GM21576 (cell line): ENCODE data around the gene SERGEF.

ENCODE experiments used
- ATAC-seq: cut with Tn5 transposase; IDR thresholded peaks from one replicate; pipeline ENCODE4 v1.9.1; 2021; ENCODE audit warnings: mild to moderate bottlenecking, moderate library complexity; ENCODE audit not compliant: unreplicated experiment

SERGEF gene

GRCh38 chr11:17773674-17774073 lies 239.2 kb downstream of the SERGEF start:
- ATAC-seq, result no peak

DNA sequence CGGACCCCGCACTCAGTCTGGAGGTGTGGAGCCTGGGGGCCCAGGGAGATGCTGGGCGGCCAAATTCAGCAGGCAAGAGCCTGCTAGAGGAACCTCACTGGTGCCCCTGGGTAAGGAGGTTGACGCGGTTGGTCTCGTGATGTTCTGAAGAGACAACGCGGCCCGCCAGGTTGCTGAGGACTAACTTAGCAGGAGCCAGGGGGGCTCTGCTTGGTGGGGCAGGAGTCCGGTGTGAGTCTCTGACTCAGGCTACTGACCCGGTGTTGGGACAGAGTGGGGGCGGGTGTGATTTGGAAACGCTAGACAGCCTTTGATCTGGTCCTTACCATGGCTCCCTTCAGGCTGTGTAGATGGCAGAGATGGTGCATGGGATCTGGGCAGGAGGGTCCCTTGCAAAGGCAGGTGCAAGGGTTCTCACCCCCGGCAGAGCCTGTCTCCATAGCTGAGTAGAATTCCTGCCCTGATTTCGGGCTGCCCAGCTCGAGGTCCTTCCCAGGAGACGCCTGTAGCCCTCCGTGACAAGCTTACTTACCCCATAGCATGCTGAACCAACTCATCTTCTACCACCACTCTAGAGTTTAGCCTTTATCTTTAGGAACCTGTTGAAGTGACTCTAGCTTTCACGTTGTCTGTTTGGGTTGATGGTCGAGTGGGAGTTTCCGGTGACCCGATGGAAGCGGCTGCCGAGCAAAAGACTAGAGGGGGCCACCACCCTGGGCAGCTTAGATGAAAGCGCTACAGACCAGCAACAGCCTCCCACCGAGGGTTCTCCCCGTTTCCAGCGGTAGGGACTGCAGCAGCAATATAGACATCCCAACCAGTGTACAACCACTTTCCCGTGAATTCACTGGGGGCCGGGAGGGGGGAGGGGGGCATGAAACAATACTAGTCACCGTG lies 239.9 kb downstream of the SERGEF start:
- no peak for ATAC-seq

DNA sequence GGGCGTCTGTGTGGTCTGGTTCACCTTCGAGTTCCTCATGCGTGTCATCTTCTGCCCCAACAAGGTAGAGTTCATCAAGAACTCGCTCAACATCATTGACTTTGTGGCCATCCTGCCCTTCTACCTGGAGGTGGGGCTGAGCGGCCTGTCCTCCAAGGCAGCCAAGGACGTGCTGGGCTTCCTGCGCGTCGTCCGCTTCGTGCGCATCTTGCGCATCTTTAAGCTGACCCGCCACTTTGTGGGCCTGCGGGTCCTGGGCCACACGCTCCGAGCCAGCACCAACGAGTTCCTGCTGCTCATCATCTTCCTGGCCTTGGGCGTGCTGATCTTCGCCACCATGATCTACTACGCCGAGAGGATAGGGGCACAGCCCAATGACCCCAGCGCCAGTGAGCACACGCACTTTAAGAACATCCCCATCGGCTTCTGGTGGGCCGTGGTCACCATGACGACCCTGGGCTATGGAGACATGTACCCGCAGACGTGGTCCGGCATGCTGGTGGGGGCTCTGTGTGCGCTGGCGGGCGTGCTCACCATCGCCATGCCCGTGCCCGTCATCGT lies 240.9 kb downstream of the SERGEF start:
- no peak for ATAC-seq

DNA sequence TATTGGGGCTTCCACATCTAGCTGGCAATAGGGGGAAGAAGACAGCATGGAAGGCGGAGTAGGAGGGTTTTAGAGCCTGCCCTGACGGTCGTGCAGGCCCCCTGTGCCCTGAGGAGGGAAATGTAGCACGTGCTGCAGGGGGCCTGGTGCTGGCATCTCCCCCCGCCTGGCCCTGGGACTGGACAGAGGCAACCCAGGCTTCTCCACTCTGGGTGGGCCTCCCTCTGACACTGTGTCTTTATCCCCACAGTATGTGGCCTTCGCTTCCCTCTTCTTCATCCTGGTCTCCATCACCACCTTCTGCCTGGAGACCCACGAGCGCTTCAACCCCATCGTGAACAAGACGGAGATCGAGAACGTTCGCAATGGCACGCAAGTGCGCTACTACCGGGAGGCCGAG lies 241.4 kb downstream of the SERGEF start:
- no peak for ATAC-seq

GRCh38 chr11:17770917-17771316 lies 241.9 kb downstream of the SERGEF start:
- ATAC-seq, result no peak

DNA sequence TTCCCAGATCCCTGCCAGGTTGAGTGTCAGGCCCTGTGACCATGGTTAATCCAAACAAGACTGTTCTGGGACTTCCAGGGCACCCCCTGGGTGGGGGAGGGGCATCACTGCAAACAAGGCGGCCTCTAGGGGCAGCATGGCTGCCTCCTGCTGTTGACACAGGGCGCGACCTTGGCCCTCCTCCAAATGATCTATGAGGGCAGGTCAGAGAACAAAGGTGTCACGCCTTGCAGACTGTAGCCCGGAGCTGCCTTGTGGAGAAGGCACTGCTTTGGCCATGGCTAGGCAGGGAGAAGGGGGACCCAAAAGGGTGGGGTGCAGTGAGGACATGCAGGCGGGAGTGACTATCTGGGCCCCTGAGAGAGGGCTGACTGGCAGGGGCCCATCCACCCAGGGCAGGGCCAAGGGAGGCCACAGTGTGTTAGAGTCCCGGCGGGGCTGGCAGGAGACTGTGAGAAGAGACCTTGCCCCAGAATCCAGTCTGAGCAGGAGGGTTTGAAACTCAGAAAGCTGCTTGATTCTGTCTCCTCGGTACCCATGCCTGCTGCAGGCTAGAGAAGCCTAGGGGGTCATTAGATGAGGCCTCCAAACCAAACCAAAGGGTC lies 242.7 kb downstream of the SERGEF start:
- ATAC-seq, result no peak

DNA sequence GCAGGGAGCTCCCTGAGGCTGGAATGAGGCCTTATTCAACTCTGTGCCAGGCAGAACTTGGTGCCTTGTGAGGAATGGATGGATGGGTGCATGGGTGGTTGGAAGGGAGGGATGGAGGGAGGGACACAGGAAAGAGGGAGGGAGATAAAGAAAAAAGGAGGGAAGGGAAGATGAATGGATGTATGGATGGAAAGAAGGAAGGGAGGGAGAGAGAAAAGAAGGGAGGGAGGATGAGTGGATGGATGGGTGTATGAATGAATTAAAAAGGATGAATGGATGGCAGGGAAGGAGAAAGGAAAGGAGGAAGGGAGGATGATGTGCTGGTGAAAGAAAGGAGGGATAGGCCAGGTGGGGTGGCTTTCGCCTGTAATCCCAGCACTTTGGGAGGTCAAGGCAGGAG lies 243.6 kb downstream of the SERGEF start:
- no peak for ATAC-seq

DNA sequence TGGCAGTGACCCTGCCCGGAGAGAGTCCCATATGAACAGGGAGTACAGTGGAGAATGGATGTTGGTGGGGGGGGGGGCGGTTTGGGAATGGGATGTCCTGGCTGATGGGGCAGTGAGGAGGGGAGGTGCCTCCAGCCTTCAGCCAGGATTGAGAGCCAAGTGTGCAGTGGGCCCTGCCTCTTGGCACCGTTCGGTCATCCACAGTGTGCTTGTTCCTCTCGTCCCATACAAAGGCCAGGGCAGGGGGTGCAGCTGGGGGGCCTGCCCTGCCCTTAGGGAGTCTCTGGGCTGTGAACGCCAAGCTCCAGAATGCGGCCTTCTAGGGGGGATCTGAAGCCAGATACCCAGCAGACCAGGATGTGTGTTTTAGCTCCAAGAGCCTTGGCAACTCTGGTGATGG lies 244.3 kb downstream of the SERGEF start:
- no peak for ATAC-seq

DNA sequence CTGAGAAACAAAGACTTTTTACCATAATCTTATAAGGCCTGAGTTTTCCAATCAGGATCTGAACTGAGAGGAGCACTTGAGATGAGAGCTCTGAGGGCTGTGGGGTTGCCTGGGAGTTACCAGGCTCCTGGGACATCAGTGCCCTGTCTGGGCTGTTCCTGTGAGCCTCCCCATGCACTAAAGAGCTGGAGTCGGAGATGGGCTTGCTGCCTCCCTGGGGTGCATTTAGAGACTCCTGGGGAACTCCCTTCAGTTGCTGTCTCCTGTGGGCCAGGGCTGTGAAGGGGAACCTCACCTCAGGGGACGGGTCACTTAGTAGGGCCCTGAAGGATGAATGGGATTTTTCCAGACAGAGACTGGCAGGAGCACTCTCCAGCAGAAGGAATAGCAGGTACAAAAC lies 244.9 kb downstream of the SERGEF start:
- no peak for ATAC-seq

DNA sequence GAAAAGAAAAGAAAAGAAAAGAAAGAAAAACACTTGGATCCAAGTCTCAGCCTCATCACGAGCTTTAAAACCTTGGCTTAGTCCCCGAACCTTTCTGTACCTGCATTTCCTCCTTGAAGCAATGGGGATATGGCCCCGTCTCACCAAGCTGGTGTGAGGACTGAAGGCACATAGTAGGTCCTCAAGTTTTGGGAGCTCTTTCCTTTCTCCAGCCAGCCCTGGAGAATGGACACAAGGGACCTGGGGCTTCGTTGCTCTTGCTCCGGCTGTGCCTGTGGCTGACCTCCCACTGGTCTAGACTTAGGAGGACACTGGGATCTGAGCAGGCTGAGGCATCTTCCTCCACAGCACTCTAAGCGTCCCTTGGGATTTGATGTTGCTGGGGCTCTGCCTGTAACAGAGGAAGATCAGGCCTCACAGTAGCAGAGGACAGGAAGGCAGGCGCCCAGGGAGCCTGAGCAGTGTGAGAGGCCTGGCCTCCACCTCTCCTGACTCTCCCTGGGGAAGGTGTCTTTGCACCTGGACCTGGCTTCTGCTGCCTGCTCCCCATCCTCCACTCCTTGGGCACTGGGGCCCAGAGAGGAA lies 245.5 kb downstream of the SERGEF start:
- no peak for ATAC-seq

GRCh38 chr11:17766590-17766989 lies 246.3 kb downstream of the SERGEF start:
- no peak for ATAC-seq

DNA sequence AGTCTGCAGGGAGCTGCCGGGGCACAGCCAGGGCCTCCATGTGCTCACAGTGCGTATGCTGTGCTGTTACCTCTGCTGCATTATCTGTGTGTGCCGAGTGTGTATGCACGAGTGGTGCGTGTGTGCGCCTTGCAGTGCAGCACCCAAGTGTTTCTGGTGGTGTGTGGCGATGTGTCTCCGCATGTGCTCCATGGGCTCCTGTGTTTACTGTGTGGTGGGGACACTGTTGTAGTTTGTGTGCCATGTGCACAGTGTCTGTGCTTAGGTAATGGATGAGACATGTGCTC lies 246.8 kb downstream of the SERGEF start:
- no peak for ATAC-seq

- ATAC-seq, result no peak
Observed at GRCh38 chr11:17765356-17766072, 247.3 kb downstream of the SERGEF start.

- ATAC-seq, result no peak
Observed at GRCh38 chr11:17764446-17765218, 248.2 kb downstream of the SERGEF start.

- no peak for ATAC-seq
Observed at GRCh38 chr11:17763703-17764102, 249.1 kb downstream of the SERGEF start.

GRCh38 chr11:17763244-17763643 lies 249.6 kb downstream of the SERGEF start:
- ATAC-seq, result no peak

GRCh38 chr11:17762309-17762974 lies 250.4 kb downstream of the SERGEF start:
- peak; percentile 48 for ATAC-seq

- ATAC-seq, result peak; percentile 65
Observed at GRCh38 chr11:17760102-17761029, 252.5 kb downstream of the SERGEF start.

GRCh38 chr11:17755891-17756290 lies 257.0 kb downstream of the SERGEF start:
- no peak for ATAC-seq
